Osteocyte (in vitro differentiated cells): ENCODE results near the gene PLEKHA6. TPM values are rescaled to one million over a fixed set of nuclear protein-coding genes. Genes with fewer than 3 reads are reported as not detected.

Experiments
- DNase-seq: peaks from one replicate; pipeline ENCODE4 v3.0.0; 2021; ENCODE audit warnings: mixed read lengths; ENCODE audit not compliant: unreplicated experiment; ENCODE audit errors: extremely low spot score
- H3K27ac Mint-ChIP-seq: one replicate; pipeline ENCODE4 v1.8.0; 2021; ENCODE audit warnings: mild to moderate bottlenecking, mixed read lengths; ENCODE audit not compliant: unreplicated experiment
- H3K27me3 Mint-ChIP-seq: one replicate; pipeline ENCODE4 v1.8.0; 2021; ENCODE audit warnings: mixed read lengths; ENCODE audit not compliant: unreplicated experiment
- H3K36me3 Mint-ChIP-seq: one replicate; pipeline ENCODE4 v1.8.0; 2021; ENCODE audit warnings: mixed read lengths; ENCODE audit not compliant: unreplicated experiment
- H3K4me1 Mint-ChIP-seq: one replicate; pipeline ENCODE4 v1.8.0; 2021; ENCODE audit warnings: mixed read lengths; ENCODE audit not compliant: unreplicated experiment
- H3K4me3 Mint-ChIP-seq: one replicate; pipeline ENCODE4 v1.8.0; 2021; ENCODE audit warnings: mild to moderate bottlenecking, moderate library complexity, mixed read lengths; ENCODE audit not compliant: unreplicated experiment
- H3K9me3 Mint-ChIP-seq: one replicate; pipeline ENCODE4 v1.8.0; 2021; ENCODE audit warnings: mixed read lengths; ENCODE audit not compliant: unreplicated experiment
- long read RNA-seq: library from polyadenylated mRNA; unstranded; transcript quantifications from one replicate; pipeline ENCODE4 v2.0.0, GENCODE V29; 2021
- total RNA-seq: library from RNA; stranded (reverse); gene quantifications from 2 replicates; pipeline ENCODE4 v1.2.1, GENCODE V29; 2021
- TF ChIP-seq, protein P1 (sequence below): fragments of 200-600 bp; sonication (generic); IDR thresholded peaks from 2 replicates; pipeline ENCODE4 v1.5.0; 2021; ENCODE audit warnings: antibody characterized with exemption, mild to moderate bottlenecking, moderate library complexity

PLEKHA6 gene, protein sequence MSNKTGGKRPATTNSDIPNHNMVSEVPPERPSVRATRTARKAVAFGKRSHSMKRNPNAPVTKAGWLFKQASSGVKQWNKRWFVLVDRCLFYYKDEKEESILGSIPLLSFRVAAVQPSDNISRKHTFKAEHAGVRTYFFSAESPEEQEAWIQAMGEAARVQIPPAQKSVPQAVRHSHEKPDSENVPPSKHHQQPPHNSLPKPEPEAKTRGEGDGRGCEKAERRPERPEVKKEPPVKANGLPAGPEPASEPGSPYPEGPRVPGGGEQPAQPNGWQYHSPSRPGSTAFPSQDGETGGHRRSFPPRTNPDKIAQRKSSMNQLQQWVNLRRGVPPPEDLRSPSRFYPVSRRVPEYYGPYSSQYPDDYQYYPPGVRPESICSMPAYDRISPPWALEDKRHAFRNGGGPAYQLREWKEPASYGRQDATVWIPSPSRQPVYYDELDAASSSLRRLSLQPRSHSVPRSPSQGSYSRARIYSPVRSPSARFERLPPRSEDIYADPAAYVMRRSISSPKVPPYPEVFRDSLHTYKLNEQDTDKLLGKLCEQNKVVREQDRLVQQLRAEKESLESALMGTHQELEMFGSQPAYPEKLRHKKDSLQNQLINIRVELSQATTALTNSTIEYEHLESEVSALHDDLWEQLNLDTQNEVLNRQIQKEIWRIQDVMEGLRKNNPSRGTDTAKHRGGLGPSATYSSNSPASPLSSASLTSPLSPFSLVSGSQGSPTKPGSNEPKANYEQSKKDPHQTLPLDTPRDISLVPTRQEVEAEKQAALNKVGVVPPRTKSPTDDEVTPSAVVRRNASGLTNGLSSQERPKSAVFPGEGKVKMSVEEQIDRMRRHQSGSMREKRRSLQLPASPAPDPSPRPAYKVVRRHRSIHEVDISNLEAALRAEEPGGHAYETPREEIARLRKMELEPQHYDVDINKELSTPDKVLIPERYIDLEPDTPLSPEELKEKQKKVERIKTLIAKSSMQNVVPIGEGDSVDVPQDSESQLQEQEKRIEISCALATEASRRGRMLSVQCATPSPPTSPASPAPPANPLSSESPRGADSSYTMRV
- total RNA-seq = 0.24 and 0.26 TPM in 2 replicates
- long read RNA-seq, partial matches to known transcripts = 0 of 1 reads
- long read RNA-seq, other reads (novel, unspliced or antisense) = 1 of 1 reads

DNA sequence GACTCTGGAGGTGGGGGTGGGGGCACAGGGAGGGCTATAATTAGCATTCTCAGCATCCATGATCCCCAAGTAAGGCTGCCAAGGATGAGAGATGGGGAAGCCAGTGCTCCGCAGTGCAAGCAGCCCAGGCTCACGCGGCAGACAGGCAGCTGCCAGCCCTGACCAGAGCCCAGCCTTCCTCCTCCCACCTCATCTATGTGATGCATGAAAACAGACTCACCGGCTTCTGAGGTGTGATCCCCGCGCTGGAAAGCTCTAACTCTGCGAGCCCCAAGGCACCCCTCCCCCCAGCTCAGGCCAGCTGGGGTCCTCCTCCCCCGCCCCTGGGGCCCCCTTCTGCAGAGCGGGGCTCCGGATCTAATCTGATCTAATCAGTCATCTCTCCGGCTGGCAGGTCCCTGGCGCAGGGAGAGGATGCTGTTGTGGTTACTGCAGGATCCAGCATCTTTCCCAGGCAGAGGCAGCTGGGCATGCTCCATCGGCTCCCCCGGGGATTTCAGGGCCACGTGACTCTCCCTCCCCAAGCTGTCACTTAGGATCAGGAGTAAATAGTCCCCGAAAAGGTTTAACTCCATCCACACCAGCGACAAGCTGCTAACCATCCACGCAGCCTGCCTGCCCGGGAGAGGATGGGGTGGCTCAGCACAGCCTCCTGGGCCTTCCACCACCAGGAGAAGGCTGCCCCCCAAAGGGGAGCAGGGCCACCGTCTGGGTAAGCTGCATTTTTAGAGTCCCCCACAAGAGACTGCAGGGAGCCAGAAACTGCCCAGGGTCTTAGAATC lies at the start of gene PLEKHA6:
PLEKHA6 (minus strand) TSS at position 456 of the 782 bp plus-strand sequence. CDS start 86,202 bp downstream, outside the sequence.
- H3K36me3 Mint-ChIP-seq = no peaks in the 10 kb centered on the region

DNA sequence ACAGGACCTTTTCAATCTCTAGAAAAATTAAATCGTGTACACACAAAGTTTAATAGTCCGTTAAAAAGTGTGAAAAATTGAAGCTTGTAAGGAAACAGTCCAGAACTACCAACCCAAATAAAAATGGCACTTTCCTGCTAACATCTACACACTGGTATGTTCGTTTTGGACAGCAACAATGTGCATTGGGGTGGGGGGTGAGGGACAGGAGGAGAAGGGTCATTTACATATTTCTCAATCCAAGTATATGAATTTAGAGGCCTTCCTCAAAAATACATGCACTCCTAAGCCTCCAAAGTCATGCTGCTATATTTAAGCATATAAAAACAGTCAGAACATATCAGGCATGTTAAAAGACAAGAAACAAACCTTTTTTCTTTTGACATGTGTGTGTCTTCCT lies 49.4 kb upstream of the PLEKHA6 start:
- Mint-ChIP-seq H3K9me3 (no peaks in the 10 kb centered on the region), H3K4me1 (peaks cover 22% of the 10 kb centered on the region), H3K4me3 (peak overlapping the region; percentile 98), H3K27ac (peak overlapping the region; percentile 100), H3K27me3 (no peaks in the 10 kb centered on the region), H3K36me3 (peaks cover 26% of the 10 kb centered on the region)
- DNase-seq = peak; percentile 4
- TF ChIP-seq, protein P1, sequence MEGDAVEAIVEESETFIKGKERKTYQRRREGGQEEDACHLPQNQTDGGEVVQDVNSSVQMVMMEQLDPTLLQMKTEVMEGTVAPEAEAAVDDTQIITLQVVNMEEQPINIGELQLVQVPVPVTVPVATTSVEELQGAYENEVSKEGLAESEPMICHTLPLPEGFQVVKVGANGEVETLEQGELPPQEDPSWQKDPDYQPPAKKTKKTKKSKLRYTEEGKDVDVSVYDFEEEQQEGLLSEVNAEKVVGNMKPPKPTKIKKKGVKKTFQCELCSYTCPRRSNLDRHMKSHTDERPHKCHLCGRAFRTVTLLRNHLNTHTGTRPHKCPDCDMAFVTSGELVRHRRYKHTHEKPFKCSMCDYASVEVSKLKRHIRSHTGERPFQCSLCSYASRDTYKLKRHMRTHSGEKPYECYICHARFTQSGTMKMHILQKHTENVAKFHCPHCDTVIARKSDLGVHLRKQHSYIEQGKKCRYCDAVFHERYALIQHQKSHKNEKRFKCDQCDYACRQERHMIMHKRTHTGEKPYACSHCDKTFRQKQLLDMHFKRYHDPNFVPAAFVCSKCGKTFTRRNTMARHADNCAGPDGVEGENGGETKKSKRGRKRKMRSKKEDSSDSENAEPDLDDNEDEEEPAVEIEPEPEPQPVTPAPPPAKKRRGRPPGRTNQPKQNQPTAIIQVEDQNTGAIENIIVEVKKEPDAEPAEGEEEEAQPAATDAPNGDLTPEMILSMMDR = no peak

More for the DNA sequence above, at the start of gene PLEKHA6:
- no peak within 1 kb of the TSS for H3K27ac Mint-ChIP-seq
- H3K4me3 Mint-ChIP-seq = no peak within 1 kb of the TSS
- no peaks in the 10 kb centered on the region for H3K9me3 Mint-ChIP-seq
- H3K27me3 Mint-ChIP-seq = peaks cover 24% of the 10 kb centered on the region
- H3K4me1 Mint-ChIP-seq = peaks cover 9% of the 10 kb centered on the region
- no peak for DNase-seq
- TF ChIP-seq, protein P1 = peak; percentile 37

DNA sequence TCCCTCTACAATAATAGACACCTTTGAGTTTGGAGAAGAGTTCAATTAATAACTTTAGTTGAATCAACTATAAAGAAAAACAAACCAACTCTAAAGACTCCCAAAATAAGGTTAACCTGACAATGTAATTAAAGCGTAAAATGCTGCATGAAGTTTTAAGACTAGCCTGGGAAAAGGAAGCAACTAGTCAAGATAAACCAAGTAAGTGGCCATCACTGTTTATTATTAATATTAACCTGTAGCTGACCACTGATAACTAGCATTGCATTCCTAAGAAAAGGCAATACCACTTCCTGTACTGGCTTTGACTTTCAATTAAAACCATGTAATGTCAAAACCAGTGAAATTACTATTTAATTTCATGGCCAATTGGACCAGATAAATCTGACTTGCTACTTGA lies 48.9 kb upstream of the PLEKHA6 start:
- DNase-seq = no peak
- TF ChIP-seq, protein P1 = no peak
- Mint-ChIP-seq H3K27me3 (no peaks in the 10 kb centered on the region), H3K4me1 (peaks cover 24% of the 10 kb centered on the region), H3K9me3 (no peaks in the 10 kb centered on the region), H3K36me3 (peaks cover 31% of the 10 kb centered on the region), H3K27ac (peak overlapping the region; percentile 100), H3K4me3 (peak overlapping the region; percentile 98)

DNA sequence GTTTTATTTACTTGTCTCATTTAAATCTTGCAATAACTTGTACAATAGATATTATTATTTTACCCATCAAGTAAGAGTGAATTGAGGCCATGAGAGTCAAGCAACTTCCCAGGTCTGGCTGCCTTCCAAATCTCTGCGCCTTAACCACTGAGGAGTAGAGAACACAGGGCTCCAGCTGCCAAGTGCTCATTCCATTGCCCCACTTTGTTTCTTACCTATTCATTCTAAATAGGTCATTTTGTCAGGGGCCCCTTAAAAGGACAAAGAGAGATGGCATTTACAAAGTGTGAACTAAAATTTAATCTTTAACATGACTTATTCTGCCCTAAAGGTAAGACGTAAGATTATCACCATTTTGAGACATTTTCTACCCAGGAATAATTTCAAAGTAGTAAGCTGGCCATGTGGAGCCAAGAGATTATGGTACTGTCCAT lies 48.4 kb upstream of the PLEKHA6 start:
- no peaks in the 10 kb centered on the region for H3K27me3 Mint-ChIP-seq

More for the DNA sequence above, 48.4 kb upstream of the PLEKHA6 start:
- Mint-ChIP-seq H3K9me3 (no peaks in the 10 kb centered on the region), H3K4me3 (peak overlapping the region; percentile 98), H3K36me3 (peaks cover 31% of the 10 kb centered on the region), H3K4me1 (peaks cover 24% of the 10 kb centered on the region), H3K27ac (peak overlapping the region; percentile 100)
- peak; percentile 78 for DNase-seq
- TF ChIP-seq, protein P1 = no peak
